HG03196 (cell line): ENCODE measurements around the gene PSMB7.

Experiments
- ATAC-seq: cut with Tn5 transposase; IDR thresholded peaks from one replicate; pipeline ENCODE4 v1.9.1; 2021; ENCODE audit not compliant: unreplicated experiment

Gene PSMB7

GRCh38 chr9:124411514-124412227, 3.6 kb downstream of the PSMB7 start:
- no peak for ATAC-seq

DNA sequence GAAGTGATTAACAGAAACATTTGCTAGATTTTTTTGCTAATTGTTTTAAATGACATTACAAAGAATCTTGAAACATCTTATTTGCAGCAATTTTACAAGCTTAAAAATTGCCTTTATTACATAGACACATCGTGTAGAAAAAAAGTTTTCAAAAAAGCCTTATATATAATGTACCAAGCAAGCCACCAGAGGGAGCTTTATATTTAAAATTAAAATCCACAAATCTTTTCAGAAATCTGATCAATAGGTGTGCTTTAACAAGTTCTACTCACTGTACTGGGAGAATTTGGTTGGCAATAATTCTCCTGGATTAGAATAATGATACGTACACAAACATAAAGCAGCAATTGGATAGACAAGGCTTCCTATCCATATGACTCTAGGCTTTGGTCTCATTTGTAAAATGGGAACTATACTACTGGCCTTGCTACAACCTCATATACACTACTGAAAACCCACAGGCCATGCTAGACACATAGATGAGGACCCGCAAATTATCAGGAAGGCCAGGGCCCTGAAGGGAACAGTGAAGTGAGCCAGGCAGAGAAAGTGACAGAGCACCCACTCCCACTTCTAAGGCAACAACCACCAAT, 4.8 kb downstream of the PSMB7 start:
- no peak for ATAC-seq

DNA sequence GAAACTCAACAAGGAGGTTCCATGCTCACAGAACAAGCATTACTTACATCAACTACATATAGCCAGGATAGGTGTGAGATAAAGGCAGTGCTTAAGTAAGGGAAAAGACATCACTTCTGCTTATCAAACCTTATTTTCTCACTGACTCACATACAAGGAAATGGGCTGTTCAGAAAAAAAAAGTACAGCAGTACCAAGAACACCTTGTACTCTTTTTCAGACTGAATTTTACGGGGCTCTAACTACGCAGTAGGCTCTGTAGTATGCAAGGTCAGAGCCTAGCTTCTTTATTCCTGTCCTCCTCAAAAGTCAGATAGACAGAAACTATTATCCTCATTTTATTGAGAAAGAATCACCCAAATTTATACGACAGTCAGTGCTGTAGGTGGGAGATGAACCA, 5.8 kb downstream of the PSMB7 start:
- ATAC-seq: no peak

GRCh38 chr9:124403246-124403645, 12.0 kb downstream of the PSMB7 start:
- no peak for ATAC-seq

DNA sequence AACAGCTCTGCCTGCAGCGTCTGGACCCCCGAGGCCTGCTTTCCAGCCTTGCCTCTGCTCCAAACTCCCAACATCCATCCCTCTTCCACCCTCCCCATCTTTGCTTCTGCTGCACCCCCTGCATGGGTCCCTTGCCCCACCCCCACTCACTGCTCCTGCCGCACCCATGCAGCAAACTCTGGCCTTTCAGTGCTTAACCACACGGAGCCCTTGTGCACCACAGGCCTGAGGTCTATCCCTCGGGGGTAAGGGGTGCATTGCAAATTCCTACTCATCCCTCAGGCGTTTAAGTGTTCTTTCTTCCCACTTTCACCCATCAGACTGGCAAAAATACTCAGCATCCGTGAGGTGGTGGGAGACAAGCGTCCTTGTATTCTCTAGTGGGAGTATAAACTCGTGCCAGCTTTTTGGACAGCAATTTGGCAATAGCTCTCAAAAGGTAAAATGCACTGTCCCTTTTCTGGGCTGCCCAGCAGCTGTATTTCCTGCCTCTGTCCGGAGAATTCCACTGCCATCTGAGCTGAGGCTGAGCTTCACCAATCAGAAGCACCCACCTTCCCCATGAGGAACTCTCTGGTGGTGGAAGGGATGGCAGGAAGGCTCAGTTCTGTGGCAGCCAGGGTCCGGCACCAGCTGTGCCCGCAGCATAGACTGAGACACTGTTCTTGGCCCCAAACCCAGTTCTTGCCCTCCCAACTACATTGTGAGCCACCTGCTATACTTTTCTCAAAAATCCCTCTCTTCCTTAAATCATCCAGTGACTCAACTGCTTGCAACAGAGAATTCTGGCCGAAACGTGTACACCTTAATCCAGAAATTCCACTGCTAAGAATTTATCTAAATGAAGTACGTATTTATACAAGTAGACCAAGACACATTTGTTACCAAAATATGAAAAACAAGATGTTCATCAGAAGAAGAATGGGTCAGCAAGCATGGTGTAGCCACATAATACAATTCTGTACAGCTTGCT, 15.0 kb downstream of the PSMB7 start:
- ATAC-seq: no peak

DNA sequence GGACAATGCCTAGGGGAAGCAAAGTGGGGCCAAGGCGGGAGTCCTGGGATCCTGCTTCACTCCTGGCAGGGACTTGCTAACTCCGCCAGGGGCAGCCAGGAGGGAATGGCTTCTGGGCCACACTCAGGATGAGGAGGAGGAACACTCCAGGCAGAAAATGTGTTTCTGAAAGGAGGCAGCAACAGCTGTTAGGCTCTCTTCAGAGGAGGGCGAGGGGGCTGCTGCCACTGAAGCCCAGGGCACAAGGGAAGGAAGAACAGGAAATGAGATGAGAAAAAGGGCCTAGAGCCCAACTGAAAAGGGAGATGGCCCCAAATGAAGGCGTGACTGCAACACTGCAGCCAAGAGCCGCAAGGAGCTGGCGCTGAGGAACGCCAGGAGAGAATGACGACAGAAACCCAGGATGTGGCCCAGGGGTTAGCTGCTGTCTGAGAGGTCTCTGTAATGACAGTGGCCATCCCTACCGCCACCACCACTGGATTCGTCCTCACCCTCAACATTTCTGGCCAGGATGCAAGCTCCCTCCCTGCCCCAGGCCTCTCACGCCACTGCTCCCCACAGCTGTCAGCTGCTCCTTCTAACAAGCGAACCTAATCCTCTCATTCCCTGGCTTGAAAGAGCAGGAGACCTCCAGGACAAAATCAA, 15.8 kb downstream of the PSMB7 start:
- no peak for ATAC-seq

DNA sequence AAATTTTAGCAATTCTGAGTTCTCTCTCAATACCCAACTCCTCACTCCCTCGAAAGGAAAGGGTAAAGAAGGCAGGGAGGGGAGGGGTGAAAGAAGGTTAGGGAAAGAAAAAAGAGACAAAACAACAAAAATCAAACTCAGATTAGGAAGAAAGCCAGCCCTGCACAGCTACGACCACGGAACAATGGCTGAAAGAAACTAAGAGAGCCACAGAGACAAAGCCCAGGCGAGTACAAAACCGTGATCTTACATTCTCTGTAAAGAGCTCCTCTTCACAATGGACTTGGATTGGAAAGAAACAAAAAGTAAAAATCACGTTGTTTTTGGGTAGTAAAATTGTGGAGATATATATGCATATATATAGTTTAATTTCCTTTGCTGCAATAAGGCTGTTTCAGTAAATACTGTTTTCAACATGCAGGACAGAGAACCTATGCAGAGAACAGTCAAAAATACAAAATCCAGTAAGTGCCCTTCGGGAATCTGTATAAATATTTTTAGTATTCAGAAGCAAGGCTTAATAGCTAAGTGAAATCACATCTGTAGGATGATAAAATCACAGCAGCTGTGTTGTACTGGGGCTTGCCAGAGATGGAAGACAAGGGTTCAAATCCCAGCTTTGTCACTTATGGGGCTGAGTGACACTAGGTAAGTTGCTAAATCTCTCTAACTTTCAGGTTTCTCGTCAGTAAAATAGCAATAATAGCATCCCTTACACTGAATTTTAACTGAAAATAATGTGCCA, 16.9 kb downstream of the PSMB7 start:
- no peak for ATAC-seq

DNA sequence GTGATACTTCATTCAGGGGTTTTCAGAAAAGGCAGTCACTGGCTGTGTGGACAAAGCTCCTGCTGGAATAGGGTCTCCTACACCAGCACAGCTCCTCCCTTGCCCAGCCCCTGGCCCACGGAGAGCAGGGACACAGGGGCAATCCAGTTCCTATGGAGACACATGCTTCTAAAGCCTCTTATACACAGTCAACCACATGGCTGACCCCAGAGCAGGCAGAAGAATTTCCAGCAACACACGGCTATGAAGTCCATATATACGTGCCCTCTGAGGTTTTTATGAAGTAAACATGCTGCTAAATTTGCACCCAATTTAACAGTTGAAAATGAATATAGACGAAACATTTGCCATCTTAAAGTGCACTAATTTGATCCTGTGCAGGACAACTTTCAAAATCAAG, 19.4 kb downstream of the PSMB7 start:
- no peak for ATAC-seq

- ATAC-seq: no peak
Measured at GRCh38 chr9:124394596-124394995, 20.6 kb downstream of the PSMB7 start.

- ATAC-seq: no peak
Measured at GRCh38 chr9:124394167-124394566, 21.1 kb downstream of the PSMB7 start.

DNA sequence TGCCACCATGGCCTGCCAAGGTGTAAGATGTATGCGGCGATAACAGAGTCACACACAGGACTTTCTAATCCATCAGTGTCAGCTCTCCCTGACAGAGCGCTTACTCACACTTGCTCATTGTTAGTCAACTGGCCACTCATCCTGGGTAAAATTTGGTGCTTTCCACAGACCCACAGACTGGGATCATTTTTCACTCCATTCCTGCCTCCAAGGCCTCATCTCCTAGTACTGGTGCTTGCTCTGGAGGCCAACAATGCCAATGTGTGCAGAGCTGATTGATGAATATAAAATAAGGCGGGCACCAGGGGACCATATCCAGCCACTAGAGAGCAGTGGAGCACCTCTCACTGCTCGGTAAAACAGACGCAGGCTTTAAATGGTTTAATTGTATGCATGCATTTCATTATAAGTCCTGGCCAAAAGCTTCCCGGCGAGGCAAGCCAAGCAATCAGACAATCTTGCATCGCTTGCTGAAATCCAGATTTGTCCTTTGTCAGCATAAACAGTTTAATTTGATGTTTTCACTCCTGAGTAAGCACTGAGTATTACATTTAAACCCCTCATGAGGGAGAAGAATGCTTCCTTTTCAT, 22.3 kb downstream of the PSMB7 start:
- ATAC-seq: no peak

GRCh38 chr9:124392254-124392870, 22.9 kb downstream of the PSMB7 start:
- no peak for ATAC-seq

DNA sequence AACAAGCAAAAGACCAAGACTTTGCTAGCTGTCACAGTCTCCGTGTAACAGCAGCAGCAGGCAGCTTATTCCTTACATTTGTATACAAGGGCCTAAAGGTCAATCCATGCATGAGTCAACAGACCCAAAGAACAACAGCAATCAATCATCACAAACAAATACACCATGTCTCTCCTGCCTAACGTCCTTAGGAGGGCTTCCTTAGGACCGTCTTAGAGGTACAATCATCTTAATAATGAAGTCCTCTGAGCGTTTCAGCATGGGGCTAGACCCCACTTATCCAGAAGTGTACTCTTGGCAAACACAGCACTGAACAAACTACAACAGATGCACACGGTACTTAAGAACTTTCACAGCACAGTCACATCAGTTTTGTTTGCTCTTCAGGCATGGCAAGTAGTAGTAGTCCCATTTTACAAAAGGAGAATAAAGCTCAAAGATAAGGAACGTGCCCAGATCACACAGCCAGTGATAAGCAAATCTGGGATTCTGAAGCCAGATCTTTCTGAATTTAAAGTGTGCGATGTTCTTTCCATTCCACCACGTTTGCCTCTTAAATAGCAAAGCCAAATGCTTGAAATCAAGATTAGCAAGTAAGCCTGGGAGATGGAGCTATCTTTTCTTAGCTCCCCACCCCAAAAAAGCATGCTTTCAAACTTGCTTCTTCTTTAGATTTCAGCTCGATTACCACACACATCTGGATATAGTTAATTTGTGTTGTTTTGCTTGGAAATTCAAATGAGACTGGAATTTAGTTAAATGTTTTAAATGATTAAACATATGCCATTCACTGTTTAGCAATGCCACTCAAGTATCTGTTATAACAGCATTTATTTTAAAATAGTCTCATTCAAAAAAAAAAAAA, 24.2 kb downstream of the PSMB7 start:
- no peak for ATAC-seq

GRCh38 chr9:124389146-124389939, 25.9 kb downstream of the PSMB7 start:
- no peak for ATAC-seq

DNA sequence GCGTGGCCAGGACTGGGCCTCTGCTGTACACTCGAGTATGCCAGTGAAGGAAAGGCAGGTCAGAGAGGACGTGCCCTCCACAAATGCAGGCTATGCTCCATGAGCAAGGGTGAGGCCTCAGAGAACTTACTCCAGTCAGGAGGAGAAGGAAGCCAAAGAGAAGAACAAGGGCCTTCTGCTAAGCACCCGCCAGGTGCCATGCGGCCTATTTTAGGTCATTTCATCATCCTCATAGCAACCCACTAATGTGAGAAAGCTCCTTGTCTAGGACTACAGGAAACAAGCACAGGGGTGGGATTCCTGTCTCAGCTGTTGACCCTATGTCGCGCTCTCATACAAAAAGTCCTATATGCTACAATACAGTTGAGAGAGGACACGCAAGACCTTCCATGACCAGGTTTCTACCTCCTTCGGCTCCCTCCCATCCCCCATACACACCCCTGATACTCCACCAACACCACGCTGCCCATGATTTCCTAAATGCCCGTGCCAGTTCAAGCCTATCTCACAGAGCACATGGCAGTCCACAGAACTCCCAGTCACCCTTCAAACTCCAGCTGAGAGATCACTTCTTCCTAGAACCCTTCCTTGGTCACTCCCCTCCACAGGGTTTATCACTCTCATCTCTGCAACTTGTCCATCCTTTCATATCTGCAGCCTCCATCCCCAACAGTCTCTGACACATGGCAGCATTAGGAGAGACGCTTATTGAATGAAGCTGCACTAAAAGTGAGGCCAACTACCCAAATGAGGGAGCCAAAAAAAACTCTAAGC, 26.8 kb downstream of the PSMB7 start:
- ATAC-seq: no peak

- ATAC-seq: no peak
Measured at GRCh38 chr9:124386201-124386600, 29.0 kb downstream of the PSMB7 start.

DNA sequence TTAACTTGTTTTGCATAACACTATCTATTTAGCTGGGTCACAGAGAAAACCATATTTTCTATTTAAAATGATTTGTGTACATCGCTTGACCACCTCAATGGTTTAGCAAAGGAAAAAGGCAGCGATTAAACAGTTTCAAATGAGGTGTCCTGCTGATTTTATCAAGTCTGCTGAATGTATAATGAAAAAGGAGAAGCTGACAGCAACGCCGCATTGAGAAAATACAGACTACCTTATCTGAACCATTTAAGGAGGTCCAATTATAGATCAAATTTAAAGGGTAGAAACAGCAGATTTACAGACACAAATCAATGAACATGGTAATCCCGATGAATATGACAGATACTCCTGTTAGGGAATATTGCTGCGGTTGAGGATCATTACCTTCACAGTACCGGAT, 29.6 kb downstream of the PSMB7 start:
- no peak for ATAC-seq
